HUES48 (cell line): ENCODE measurements around the gene NDUFS2.

ENCODE experiments used
- H3K27ac ChIP-seq: one replicate; pipeline ENCODE4 v1.7.0; 2013; ENCODE audit warnings: low read depth, low read length, inconsistent platforms
- H3K27me3 ChIP-seq: 2 replicates; pipeline ENCODE4 v1.6.1; 2013; ENCODE audit warnings: mild to moderate bottlenecking, low read length; ENCODE audit not compliant: control insufficient read depth, insufficient read depth
- H3K36me3 ChIP-seq: 2 replicates; pipeline ENCODE4 v1.6.1; 2013; ENCODE audit warnings: low read length; ENCODE audit not compliant: control insufficient read depth, insufficient read depth
- H3K4me1 ChIP-seq: 2 replicates; pipeline ENCODE4 v1.6.1; 2013; ENCODE audit warnings: mild to moderate bottlenecking, low read length; ENCODE audit not compliant: control insufficient read depth, insufficient read depth
- H3K4me3 ChIP-seq: 2 replicates; pipeline ENCODE4 v1.5.1; 2013; ENCODE audit warnings: mild to moderate bottlenecking, low read depth, low read length
- H3K9ac ChIP-seq: 2 replicates; pipeline ENCODE4 v1.6.1; 2013; ENCODE audit warnings: mild to moderate bottlenecking, low read depth, low read length, moderate library complexity
- H3K9me3 ChIP-seq: 2 replicates; pipeline ENCODE4 v1.6.1; 2013; ENCODE audit warnings: low read length; ENCODE audit not compliant: control insufficient read depth, insufficient read depth

The NDUFS2 gene

DNA sequence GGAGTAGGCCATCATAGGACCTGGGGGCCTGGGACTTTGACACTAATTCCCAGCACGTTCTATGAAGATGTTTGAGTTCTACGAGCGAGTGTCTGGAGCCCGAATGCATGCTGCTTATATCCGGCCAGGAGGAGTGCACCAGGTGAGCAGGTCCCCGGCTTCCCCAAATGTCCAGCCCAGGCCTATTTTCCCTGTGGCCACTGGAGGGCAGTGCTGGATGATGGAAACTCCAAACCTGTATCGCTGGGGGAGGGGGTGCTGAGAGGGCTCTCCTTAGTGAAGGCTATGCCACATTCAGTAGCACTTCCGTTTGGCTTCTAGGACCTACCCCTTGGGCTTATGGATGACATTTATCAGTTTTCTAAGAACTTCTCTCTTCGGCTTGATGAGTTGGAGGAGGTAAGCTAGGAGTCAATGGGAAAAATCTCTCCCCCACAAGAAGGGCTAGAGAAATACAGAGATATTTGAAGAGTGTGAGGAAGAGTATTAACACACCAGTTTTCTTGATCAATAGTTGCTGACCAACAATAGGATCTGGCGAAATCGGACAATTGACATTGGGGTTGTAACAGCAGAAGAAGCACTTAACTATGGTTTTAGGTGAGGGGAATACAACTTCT lies 7.7 kb downstream of the NDUFS2 start:
- H3K9me3 ChIP-seq, result no peaks in the 10 kb centered on the region
- no peak overlapping the region for H3K4me3 ChIP-seq
- no peaks in the 10 kb centered on the region for H3K27me3 ChIP-seq
- H3K9ac ChIP-seq, result no peak overlapping the region
- peaks cover 88% of the 10 kb centered on the region for H3K36me3 ChIP-seq
- no peak overlapping the region for H3K27ac ChIP-seq
- peaks cover 3% of the 10 kb centered on the region; the same call in 1 of the 2 replicates for H3K4me1 ChIP-seq

DNA sequence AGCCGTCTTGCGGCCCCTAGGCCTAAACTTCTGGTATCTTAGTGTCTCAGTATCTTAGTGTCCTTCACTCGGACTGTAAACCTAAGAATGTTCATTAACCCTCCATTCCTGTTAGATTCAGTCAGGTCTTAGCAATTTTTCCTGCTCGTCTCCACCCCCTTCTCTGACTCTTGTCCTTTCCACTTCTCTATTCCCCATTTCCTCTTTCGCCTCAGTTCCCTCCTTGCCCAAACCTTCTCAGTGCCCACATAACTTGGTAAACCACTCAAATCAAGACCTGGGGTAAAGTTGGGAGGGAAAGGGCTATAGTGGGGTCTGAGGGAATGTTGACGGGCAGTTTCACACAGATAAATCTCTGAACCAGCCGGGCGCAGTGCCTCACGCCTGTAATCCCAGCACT lies 12.2 kb downstream of the NDUFS2 start:
- Histone ChIP-seq H3K9me3 (no peaks in the 10 kb centered on the region), H3K4me3 (no peak overlapping the region), H3K36me3 (peaks cover 58% of the 10 kb centered on the region), H3K27ac (no peak overlapping the region), H3K27me3 (no peaks in the 10 kb centered on the region), H3K4me1 (peaks cover 9% of the 10 kb centered on the region; the same call in 1 of the 2 replicates), H3K9ac (no peak overlapping the region)

DNA sequence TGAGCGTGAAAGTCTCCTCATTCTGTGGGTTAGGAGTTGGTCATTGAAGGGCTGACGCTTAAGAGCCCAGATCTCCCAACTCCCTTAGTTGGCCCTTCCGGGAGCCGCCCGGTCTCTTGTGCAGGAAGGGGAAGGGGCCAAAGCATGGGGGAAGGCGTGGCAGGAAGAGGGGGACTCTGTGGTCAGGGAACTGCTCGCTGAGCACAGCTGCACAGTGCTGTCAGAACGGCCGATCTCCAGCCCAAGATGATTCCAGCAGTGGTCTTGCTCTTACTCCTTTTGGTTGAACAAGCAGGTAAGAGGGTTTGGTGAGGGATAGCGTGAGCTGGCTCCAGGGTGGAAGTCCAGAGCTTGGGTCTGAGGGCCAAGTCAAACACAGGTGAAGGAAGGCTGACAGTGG lies 12.9 kb downstream of the NDUFS2 start, which contains the start of gene FCER1G:
FCER1G (plus strand) TSS at position 220 of the 400 bp plus-strand sequence; CDS start at position 247, 27 bp downstream.
- peaks cover 7% of the 10 kb centered on the region; the same call in 1 of the 2 replicates for H3K4me1 ChIP-seq
- no peak within 1 kb of the TSS for H3K27ac ChIP-seq
- no peak within 1 kb of the TSS for H3K4me3 ChIP-seq
- H3K36me3 ChIP-seq, result peaks cover 53% of the 10 kb centered on the region
- H3K9ac ChIP-seq, result no peak within 1 kb of the TSS
- no peaks in the 10 kb centered on the region for H3K27me3 ChIP-seq
- no peaks in the 10 kb centered on the region for H3K9me3 ChIP-seq

DNA sequence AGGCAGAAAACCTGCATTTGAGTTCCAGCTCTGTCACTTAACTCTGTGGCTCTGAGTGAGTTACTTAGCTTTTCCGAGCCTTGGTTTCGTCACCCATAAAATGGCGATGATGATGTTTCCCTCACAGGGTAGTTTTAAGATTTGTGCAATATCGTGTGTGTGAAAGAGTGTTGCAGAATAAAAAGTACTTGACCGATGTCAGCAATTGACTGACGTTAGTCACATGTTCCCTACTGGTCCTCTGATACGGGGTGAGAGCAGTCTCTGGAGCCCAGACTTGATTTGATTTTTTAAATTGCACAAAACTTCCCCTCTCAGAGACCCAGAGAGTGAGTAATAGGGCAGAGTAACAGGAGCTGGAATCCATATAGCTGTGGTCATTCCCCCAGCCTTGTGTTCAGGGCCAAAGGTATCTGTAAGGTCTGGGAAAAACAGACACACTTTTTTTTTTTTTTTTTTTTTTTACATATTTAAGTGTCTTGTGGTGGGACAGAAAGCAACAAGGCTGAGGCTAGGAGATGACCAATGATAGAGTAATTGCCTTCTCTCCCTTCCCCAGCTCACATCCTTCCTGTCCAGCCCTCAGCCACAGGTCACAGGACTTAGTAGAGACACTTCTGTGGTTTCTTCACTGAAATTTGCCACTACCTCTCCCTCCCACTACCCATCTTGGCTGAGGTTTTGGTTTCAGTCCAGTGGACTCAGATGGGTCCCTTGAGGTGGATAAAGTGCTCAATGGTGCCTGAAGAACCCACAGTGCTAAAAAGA lies 15.0 kb downstream of the NDUFS2 start:
- H3K27ac ChIP-seq, result peak overlapping the region; percentile 25
- no peak overlapping the region for H3K9ac ChIP-seq
- H3K27me3 ChIP-seq, result no peaks in the 10 kb centered on the region
- H3K4me3 ChIP-seq, result no peak overlapping the region
- H3K9me3 ChIP-seq, result no peaks in the 10 kb centered on the region
- H3K36me3 ChIP-seq, result peaks cover 32% of the 10 kb centered on the region
- peaks cover 6% of the 10 kb centered on the region; the same call in 1 of the 2 replicates for H3K4me1 ChIP-seq

DNA sequence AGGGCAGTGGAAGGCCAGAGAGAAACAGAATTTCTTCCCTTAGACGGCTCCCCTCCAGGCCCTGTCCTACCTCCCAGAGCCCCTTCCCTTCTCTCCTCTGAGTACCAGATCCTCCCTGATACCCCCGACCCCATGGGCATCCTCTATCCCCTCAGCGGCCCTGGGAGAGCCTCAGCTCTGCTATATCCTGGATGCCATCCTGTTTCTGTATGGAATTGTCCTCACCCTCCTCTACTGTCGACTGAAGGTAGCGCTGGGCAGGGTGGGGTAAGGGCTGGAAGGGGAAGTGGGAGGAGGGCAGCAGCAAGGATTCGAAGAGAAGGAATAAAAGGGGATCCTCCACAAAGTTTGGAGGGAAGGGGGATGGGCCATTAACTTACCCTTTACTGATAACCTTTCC lies 15.7 kb downstream of the NDUFS2 start:
- Histone ChIP-seq H3K27me3 (no peaks in the 10 kb centered on the region), H3K9ac (no peak overlapping the region), H3K9me3 (no peaks in the 10 kb centered on the region), H3K4me3 (no peak overlapping the region), H3K27ac (no peak overlapping the region), H3K36me3 (peaks cover 25% of the 10 kb centered on the region), H3K4me1 (peaks cover 6% of the 10 kb centered on the region; the same call in 1 of the 2 replicates)

DNA sequence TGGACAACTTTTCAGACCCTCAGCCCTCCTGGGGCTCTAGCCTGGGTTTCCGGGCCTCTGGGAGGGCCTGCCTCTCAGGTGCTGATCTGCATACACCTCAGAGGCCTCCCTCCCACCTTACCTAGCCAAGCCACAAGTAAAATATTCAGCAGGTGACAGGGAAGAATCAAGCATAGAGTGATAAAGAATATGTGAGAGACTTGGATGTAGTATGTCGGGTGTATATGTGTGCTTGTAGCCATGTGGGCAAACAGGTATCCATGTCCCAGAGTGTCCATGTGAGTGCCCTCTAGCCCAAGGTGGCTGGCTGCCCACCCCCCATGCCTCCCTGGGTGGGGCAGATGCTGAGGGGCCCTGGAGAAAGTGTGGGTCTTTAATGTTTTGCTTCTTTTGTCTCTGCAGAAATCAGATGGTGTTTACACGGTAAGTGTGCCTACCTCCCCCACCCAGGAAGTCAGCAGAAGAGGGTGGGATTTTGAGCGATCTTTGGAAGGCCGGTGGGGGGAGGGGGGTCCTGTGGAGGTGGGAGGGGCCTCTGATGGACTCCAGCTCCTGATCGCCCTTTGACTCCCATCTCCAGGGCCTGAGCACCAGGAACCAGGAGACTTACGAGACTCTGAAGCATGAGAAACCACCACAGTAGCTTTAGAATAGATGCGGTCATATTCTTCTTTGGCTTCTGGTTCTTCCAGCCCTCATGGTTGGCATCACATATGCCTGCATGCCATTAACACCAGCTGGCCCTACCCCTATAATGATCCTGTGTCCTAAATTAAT lies 16.3 kb downstream of the NDUFS2 start:
- Histone ChIP-seq H3K9me3 (no peaks in the 10 kb centered on the region), H3K4me3 (no peak overlapping the region), H3K36me3 (peaks cover 19% of the 10 kb centered on the region), H3K9ac (no peak overlapping the region), H3K27ac (peak overlapping the region; percentile 5), H3K27me3 (no peaks in the 10 kb centered on the region), H3K4me1 (peaks cover 6% of the 10 kb centered on the region; the same call in 1 of the 2 replicates)

DNA sequence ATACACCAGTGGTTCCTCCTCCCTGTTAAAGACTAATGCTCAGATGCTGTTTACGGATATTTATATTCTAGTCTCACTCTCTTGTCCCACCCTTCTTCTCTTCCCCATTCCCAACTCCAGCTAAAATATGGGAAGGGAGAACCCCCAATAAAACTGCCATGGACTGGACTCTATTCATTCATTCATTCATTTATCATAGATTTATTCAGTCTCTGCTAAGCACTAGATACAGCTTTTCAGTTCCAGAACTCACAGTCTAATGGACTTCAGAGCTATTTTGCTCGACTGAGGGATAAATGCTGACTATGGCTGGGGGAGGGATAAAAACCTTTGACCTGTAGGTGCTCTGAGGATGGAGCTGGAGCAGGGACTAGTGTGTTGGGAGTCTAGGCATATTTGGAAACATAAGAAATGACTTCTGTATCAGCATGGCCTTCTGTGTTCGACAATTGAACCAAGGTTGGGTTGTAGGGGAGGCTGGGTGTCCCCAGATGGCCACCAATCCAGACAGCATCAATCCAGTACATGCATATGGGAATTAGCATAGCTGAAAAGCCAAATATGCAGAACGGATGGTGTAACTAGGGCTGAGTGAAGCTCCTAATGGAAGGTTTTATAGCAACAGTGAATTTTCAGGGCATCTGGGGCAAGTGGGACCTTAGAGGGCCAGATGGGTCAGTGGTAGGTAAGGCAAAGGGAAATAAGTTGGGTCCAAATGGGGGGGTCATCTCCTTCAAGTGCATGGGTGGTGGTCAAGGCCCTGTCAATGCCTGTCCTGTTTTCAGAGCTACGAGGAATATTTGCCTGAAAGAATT lies 17.1 kb downstream of the NDUFS2 start:
- peaks cover 11% of the 10 kb centered on the region for H3K36me3 ChIP-seq
- H3K9me3 ChIP-seq, result no peaks in the 10 kb centered on the region
- peaks cover 6% of the 10 kb centered on the region; the same call in 1 of the 2 replicates for H3K4me1 ChIP-seq
- H3K9ac ChIP-seq, result no peak overlapping the region
- no peak overlapping the region for H3K4me3 ChIP-seq
- no peak overlapping the region for H3K27ac ChIP-seq
- no peaks in the 10 kb centered on the region for H3K27me3 ChIP-seq

DNA sequence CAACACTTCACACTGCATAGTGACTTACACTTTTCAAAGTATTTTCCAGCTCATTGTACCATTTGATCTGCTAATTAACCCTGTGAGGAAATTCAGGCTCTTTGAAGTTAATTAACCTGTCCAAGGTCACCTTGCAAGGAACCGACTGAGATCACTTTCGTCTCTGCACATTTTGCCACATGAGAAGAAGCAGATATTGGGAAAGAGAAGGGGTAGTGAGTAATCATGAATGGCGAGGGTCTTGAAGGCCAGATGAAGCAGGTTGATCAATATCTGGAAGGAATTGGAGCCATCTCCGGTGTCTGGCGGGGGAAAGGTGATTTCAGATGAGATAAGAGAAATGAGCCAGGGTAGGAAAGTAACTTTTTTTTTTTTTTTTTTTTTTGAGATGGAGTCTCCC lies 17.8 kb downstream of the NDUFS2 start:
- peaks cover 6% of the 10 kb centered on the region; the same call in 1 of the 2 replicates for H3K4me1 ChIP-seq
- no peak overlapping the region for H3K4me3 ChIP-seq
- no peaks in the 10 kb centered on the region for H3K9me3 ChIP-seq
- no peak overlapping the region for H3K9ac ChIP-seq
- peaks cover 6% of the 10 kb centered on the region; the same call in 1 of the 2 replicates for H3K36me3 ChIP-seq
- no peak overlapping the region for H3K27ac ChIP-seq
- no peaks in the 10 kb centered on the region for H3K27me3 ChIP-seq

DNA sequence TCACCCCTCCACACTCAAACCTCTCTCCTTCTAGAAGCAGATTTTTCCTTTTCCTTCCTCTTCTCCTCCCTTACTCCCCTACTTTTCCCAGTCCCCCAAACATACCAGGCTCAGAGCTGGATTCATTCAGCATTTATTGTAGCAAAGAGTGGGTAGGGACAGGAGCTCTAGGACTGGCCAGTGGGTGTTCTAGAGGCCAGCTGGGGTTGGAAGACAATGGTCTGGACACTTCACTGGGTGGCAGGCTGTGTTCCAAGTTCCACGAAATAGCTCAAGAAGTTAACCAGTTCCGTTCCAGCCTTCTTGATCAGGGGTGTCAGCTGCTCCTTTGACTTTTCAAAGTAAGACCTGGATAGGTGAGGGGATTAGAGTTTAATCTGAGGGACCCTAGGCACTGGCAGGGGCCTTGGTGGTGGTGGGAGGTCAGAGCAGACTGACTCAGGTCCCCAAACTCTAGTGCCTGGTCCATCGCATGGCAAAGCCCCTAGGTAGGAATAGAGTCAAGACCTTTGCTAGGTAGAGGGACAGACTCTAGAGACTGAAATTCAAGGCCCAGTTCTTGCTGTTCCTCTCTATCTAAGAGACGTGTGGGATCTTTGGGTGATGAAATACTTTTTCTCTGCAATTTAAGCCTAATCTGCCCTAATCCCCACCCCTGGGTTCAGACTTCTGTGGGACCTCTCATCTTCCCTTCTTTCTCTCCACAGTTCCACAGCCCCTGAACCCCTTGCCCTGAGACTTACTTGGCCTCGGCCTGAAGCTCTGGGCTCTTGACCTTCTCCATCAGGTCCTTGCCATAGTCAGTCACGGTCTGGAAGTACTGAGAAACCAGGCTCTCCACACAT lies 20.2 kb downstream of the NDUFS2 start:
- Histone ChIP-seq H3K9me3 (no peaks in the 10 kb centered on the region), H3K4me1 (peaks cover 17% of the 10 kb centered on the region; the same call in 1 of the 2 replicates), H3K9ac (no peak overlapping the region)

More for the DNA sequence above, 20.2 kb downstream of the NDUFS2 start:
- no peak overlapping the region for H3K4me3 ChIP-seq
- H3K27ac ChIP-seq, result no peak overlapping the region
- H3K36me3 ChIP-seq, result no peaks in the 10 kb centered on the region
- no peaks in the 10 kb centered on the region for H3K27me3 ChIP-seq
